NCI-H146 (cell line): ENCODE results near the gene CATSPERD.
A peak's percentile ranks its signal among the peaks of the same experiment; 100 is the strongest.

Experiments used
- DNase-seq: peaks from one replicate; lab custom pipeline; 2025; lab: John Stamatoyannopoulos, UW

The CATSPERD gene, protein sequence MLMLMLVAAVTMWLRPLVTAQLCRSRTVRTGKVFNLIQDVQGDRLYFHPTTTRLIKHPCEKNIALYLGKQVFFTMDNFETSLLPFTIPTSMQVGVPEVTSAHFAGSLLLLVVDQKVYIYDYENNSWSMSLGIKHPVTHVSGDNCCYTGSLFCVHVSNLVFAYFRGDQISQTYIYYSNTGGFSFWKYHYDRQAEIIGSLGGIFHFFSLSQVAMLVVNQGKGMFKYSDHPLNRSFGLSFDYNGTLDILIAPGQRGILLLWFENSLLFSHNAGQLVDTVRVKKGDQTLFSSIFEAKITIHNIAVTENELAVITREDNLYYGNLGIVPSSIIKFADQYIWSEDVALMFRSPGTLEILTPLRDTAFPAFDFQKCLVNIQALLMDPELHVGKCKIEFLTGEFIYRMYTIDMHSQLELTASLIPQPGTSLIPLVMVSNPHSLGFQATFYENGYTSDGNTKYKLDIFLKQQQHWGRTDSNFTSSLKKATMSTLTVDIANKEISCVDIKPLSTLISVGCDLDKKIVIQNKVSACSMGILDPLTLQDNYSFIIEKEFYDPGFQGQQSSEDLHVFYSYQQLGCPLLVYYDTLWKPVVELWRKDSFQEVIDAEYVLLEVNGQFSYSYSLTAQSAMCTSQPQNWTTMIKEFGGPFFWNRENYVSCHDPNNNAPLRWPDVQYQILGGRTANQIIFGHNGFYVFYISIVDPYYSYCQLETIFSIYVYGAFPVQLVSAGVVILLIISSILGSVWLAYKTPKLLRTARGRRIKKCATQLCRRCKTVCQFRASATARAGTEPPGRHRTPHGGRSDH

GRCh38 chr19:5719961-5720790 lies at the start of gene CATSPERD, which contains the start of gene LONP1:
Gene CATSPERD (plus strand): TSS chr19:5720637. CDS start chr19:5720738, 101 bp downstream.
Gene LONP1 (minus strand): TSS chr19:5720146. CDS start chr19:5720132, 14 bp downstream.
- peak; percentile 96 for DNase-seq

DNA sequence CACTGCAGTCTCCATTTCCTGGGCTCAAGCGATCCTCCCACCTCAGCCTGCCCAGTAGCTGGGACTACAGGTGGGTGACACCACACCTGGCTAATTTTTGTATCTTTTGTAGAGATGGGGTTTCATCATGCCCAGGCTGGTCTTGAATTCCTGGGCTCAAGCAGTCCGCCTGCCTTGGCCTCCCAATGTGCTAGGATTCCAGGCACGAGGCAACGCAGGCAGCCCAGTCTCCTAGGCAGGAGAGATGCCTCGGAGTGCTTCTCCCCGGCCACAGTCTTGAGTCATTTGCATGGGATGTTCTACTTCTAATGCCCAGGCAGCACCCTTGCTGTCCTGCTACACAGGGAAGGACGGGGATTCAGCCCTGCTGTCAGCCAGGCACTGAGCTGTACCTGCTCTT lies 48.8 kb upstream of the CATSPERD start:
- no peak for DNase-seq

- no peak for DNase-seq
Measured at GRCh38 chr19:5672708-5673459, 47.6 kb upstream of the CATSPERD start.

- no peak for DNase-seq
Measured at GRCh38 chr19:5673752-5674151, 46.7 kb upstream of the CATSPERD start.

DNA sequence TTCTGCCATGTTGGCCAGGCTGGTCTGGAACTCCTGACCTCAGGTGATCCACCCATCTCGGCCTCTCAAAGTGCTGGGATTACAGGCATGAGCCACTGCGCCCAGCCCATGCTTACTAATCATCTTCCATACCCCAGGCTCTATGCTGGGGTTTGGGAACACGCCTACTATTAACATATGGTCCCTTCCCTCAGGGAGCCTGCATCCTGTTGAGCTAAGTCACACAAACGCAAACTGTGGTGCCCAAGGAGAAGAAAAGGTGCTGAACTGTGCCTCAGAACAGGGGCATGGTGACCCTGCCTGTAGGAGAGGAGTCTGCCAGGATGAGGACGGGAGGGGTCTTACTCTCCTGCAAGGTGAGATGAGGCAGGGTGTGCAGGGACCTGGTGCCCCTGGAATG lies 45.7 kb upstream of the CATSPERD start:
- DNase-seq = no peak

- no peak for DNase-seq
Measured at GRCh38 chr19:5676105-5676771, 44.2 kb upstream of the CATSPERD start.

DNA sequence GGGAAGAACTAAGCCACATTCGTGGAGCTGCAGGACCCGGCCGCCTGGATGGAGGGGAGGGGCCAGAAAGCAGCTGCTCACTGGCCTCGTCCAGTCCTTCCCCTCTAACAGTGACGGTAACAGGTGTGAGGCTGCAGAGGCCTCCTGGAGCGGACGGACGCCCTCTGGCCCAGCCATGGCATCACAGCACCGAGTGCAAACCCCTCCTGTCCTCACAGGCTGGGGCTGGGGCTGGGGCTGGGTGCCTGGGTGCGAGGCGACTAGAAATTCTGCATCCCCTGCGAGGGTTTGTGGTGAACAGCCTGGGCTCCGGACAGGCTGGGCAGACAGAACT lies 43.7 kb upstream of the CATSPERD start:
- DNase-seq = peak; percentile 14

GRCh38 chr19:5677136-5677535 lies 43.3 kb upstream of the CATSPERD start:
- no peak for DNase-seq

- DNase-seq = no peak
Measured at GRCh38 chr19:5677580-5677979, 42.9 kb upstream of the CATSPERD start.

DNA sequence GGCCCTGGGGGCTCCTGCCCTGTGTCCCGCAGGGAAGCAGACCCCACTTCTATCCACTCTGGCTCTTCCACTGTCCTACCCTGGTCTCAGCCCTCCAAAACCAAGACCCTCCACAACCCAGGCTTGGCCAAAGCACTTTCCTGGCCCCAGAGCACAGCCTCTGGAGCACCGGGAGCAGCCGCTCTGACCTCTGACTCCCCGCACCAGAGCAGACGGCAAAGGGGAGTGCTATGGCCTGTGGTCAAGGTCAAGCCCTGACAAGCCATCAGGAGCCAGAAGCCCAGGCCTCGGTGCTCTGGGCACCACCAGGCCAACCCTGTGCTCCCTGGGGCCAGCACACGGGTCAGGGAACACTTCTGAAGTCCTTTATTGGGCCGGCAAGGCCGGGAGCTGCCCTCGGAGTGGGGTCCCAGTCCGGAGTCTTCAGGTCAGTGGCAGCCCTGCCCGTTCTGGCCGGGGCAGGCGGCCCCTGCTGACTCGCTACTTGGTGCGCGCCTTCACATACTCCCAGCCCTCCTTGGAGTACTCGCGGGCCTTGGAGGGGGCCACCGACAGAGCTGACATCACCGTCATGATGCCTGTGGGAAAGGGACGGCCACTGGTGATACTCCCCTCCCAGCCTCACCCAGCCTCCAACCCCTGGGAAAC lies 42.2 kb upstream of the CATSPERD start:
- no peak for DNase-seq

DNA sequence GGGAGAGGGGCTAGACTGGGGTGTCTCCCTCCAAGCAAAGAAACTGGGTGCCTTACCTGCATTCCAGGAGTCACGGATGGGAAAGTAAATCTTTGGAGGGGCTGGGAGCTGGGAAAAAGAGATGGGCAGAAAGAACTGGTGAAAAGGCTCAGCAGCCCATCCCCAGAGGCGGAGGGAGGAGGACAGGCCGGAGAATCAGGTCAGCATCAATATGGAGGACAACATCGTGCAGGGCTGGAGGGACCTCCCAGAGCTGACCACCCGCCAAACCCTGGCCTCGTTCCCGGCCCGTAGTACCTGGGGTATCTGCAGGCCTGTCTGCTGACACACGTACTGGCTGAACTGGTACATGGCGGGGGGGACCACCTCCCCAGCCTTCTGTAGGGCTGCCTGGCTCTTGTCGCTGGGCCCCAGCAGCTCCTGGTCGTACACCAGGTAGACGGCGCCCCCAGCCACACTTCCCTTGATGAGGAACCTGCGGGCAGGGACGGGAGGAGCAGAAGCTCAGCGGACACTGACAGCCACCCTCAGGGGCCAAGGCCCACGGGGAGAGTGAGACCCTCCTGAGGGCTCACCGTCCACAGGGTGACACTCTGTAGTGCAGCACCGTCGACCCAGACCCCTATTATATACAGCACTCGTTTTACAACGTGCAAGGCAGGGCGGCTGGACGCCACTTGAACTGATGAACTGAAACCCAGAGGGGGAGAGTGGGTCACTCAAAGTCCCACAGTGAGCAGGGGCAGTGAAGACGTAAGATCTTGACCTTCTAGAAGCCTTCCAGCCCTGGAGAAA lies 41.0 kb upstream of the CATSPERD start:
- DNase-seq = peak; percentile 30

DNA sequence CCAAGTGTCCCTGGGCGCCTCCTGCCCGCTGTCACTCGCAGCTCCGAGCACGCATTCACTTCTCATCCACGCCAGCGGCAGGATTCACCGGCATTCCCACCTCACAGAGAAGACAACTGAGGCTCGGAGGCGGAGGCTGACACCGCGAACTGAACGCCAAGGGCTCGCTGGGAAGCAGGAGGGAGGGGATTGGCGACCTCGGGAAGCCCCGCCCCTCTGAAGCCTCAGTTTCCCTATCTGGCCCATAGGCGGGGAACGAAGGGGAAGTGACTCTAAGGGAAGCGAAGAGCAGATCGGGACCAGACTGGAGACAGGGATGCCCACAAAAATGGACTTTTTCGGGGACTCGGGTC lies 40.4 kb upstream of the CATSPERD start:
- DNase-seq = no peak

DNA sequence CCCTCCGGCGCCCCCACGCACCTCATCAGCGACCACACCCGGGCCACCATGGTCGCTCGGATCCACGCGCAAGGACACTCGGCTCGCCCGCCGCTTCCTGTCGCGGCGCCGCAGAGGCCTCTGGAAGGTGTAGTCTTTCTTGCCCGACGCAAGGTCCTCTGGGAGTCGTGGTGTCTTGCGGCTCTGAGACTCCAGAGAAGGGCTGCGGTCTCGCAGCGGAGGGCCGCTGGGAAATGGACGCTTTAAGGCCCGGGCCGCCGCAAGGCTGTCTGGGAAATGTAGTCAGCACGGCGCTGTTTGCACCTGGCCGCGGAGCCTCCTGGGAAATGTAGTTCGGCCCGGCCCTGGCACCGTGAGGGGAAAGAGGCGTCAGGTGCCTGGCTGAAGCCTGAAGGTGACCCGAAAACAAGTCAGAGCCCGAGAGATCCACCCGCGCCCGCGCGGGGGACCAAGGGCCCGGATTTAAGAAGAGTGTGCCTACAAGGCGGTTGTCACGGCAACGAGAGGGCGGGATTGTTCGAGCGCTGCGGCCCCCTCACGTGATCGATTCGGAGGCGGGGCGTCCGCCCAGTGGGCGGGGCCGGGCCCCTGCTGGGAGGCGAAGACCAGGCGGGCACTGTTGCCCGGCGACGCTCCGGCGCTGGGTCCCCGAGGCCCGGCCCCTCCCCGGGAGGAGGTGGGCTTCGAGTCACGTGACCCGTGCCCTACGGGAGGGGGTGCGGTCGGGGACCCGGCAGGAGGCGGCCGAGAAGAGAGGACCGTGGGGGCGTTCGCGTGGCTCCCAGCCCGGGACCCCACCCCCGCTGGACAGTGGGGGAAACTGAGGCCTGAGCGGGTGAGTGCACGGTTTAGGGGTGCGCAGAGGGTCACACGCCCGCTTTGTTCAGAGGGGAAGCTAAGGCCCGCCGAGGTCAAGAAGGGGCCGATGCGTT lies 39.7 kb upstream of the CATSPERD start, which contains the start of the genes HSD11B1L and MICOS13:
TSS of gene HSD11B1L (plus strand) at position 591 of the 932 bp plus-strand sequence. CDS start 3,806 bp downstream, outside the sequence.
TSS of gene MICOS13 (minus strand) at position 80 of the 932 bp plus-strand sequence. CDS start at position 50, 30 bp downstream.
- peak; percentile 96 for DNase-seq

- DNase-seq = no peak
Measured at GRCh38 chr19:5681391-5682106, 38.9 kb upstream of the CATSPERD start.

DNA sequence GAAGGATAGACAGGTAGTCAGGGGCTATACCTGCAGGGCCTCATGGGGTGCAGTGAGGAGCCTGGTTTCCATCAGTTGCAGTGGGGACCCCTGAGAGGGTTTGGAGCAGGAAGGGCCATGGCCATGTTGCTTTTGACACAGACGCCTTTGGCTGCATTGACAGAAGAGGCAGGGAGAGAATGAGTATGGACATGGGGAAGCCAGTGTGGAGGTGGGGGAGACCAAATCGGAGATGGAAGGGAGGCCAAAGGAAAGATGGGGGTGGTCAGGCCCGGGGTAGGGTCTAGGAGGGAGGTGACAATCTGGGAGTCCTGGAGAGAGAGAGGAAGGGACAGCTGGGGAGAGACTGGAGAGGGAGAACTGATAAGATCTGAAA lies 38.3 kb upstream of the CATSPERD start:
- no peak for DNase-seq

DNA sequence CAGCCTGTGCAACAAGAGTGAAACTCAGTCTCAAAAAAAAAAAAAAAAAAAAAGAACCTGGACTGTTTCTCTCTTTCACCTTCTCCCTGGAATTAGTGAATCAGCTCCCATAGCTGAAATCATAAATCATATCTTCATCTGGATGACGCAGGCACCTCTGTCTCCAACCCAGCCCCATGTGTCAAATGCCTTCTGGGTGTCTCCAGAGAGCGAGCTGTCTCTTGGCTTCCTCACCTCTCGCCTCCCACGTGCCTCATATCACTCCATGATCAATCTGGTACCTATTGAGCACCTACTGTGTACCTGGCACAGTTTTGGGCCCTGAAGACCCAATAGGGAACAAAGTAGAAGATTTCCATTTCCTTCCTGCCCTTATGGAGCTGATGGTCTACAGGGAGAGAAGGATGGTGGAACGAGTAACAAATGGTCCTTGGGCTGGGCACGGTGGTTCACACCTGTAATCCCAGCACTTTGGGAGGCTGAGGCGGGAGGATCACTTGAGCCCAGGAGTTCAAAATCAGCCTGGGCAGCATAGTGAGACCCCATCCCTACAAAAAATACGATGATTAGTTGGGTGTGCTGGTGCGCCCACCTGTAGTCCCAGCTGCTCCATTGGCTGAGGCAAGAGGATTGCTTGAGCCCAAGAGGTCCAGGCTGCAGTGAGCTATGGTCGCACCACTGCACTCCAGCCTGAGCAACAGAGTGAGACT lies 37.1 kb upstream of the CATSPERD start:
- no peak for DNase-seq
